ENCODE results near the gene TMEM245.

The TMEM245 gene

DNA sequence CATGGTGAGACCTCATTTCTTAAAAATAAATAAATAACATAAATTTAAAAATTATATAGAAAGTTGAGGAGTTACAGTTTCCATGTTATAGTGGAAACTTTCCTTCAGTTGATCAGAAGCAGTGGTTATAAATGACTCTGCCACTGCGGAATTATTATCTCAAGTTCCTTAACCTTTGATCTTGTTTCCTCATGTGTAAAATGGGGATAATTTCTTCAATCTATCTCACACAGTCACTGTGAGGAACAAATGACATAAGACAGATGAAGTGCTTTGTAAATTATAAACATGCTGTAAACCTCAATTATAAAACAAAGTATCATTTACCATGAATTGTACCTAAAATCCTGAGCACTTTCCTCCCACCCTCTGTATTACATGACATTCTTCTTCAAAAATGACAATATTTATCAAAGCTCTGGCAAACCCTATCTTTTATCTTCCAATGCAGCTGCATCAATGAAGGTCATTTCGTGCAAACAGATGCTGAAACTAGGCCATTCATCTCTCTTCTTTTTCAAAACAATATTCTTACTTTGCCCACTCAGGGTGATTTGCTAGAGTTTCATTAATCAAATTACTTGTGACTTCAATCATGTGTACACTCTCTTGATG is 46.8 kb downstream of the TMEM245 start:
- no peaks in the 10 kb centered on the region for H3K9me3 ChIP-seq
- TF ChIP-seq, protein P1, sequence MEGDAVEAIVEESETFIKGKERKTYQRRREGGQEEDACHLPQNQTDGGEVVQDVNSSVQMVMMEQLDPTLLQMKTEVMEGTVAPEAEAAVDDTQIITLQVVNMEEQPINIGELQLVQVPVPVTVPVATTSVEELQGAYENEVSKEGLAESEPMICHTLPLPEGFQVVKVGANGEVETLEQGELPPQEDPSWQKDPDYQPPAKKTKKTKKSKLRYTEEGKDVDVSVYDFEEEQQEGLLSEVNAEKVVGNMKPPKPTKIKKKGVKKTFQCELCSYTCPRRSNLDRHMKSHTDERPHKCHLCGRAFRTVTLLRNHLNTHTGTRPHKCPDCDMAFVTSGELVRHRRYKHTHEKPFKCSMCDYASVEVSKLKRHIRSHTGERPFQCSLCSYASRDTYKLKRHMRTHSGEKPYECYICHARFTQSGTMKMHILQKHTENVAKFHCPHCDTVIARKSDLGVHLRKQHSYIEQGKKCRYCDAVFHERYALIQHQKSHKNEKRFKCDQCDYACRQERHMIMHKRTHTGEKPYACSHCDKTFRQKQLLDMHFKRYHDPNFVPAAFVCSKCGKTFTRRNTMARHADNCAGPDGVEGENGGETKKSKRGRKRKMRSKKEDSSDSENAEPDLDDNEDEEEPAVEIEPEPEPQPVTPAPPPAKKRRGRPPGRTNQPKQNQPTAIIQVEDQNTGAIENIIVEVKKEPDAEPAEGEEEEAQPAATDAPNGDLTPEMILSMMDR (IDR thresholded peaks at IDR 0.05; ENCODE audit: low read depth, low read length) = no peak
- H3K4me1 ChIP-seq = no peaks in the 10 kb centered on the region
- H3K27me3 ChIP-seq = no peaks in the 10 kb centered on the region
- peaks cover 52% of the 10 kb centered on the region for H3K36me3 ChIP-seq
- no peak for DNase-seq
- no peak overlapping the region for H3K4me3 ChIP-seq (ENCODE audit: low read depth, low read length)

DNA sequence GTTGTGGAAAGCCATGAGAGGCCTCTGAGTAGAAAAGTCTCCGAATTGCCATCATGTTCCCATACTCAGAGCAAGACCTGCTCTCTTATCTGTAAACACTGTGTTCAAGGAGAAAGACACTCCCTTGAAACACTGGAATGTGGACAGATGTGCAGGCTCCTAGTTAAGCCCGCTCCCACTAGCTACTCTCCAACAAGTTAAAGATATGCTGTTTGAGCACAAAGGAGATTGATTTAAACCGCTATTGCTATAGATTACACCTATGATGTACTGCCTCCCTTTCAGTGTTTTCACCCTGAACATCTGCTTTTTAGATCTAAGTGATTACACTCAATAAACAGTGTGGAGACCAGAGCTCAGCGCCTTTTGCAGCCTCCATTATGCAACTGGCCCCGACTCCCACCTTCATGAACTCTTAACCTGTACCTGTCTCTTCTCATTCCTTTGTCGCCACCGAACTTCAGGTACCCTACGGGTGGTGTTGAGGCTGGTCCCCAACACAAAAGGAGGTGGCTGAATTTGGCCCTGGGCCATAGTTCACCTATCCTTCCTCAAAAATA is 47.5 kb downstream of the TMEM245 start:
- Histone ChIP-seq H3K36me3 (peaks cover 50% of the 10 kb centered on the region), H3K9me3 (no peaks in the 10 kb centered on the region)
- DNase-seq = no peak

DNA sequence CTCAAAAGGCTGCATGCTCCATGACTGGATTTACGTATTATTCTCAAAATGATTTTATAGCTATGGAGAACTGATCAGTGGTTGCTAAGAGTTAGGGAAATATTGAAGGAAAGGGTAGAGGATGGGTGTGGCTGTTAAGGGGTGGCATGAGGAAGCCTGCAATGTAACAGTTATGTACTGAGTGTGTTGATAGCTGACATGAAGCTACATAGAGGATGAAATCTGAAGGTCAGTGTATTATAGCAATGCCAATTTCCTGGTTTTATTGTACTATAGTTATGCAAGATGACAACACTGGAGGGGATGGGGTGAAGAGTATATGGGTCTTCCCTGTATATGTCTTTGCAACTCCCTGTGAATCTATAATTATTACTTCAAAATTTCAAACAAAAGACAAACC is 51.0 kb downstream of the TMEM245 start:
- H3K4me1 ChIP-seq = no peaks in the 10 kb centered on the region
- no peak for DNase-seq
- H3K27me3 ChIP-seq = no peaks in the 10 kb centered on the region
- TF ChIP-seq, protein P1 (IDR thresholded peaks at IDR 0.05; ENCODE audit: low read depth, low read length) = no peak
- H3K4me3 ChIP-seq (ENCODE audit: low read depth, low read length) = no peak overlapping the region
- H3K9me3 ChIP-seq = no peaks in the 10 kb centered on the region
- H3K36me3 ChIP-seq = peaks cover 65% of the 10 kb centered on the region

More for the DNA sequence above, 47.5 kb downstream of the TMEM245 start:
- Histone ChIP-seq H3K4me1 (no peaks in the 10 kb centered on the region), H3K4me3 (ENCODE audit: low read depth, low read length) (no peak overlapping the region), H3K27me3 (no peaks in the 10 kb centered on the region)
- TF ChIP-seq, protein P1 (IDR thresholded peaks at IDR 0.05; ENCODE audit: low read depth, low read length) = no peak

DNA sequence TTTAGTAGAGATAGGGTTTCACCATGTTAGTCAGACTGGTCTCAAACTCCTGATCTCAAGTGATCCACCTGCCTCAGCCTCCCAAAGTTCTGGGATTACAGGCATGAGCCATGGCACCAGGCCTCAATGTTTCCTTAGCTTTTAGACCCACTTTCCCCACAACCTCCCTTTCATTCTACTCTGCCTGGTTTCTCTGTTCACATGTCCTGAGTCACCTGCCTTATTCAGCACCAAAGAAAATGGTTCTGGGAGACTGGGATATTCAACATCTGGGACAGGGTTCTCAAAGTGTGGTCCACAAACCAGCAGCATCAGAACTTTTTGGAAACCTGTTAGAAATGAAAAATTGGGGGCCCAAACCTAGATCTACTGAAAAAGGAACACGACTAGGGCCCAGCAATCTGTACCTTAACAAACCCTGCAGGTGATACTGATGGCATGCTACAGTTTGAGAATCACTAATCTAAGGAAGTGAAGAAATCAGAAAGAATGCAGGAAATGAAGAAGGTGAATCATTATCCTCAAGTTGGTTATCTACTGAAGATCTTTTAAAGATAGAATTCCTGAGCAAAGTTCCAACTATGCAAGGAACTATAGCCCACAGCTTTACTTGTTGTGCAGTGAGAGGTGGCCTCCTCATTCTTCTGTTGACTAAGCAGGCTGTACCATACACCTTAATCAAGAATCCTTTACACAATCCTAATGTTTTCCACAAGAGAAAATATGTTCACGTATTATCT is 54.6 kb downstream of the TMEM245 start:
- DNase-seq = no peak
- no peaks in the 10 kb centered on the region for H3K9me3 ChIP-seq
- no peaks in the 10 kb centered on the region for H3K27me3 ChIP-seq
- TF ChIP-seq, protein P1 (IDR thresholded peaks at IDR 0.05; ENCODE audit: low read depth, low read length) = no peak
- peaks cover 63% of the 10 kb centered on the region for H3K36me3 ChIP-seq
- H3K4me3 ChIP-seq (ENCODE audit: low read depth, low read length) = no peak overlapping the region
- no peaks in the 10 kb centered on the region for H3K4me1 ChIP-seq

DNA sequence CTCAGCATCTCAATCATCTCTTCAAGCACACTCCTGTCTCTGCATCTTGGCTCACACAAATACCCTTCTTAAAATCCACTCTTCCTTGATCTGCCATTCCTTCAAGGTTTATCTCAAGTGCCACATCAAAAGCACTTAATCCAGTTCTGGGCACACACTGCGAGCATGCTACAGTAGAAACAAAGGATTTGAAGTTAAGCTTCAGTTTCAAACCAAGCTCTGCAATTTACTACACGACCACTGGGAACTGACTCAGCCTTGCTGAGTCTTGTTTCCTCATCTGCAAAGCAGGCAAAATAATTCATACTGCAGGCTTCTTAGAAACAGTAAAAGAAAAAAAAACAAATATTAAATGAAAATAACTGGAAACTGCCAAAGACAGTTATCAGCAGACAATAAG is 56.0 kb downstream of the TMEM245 start:
- Histone ChIP-seq H3K4me1 (no peaks in the 10 kb centered on the region), H3K27me3 (no peaks in the 10 kb centered on the region), H3K36me3 (peaks cover 55% of the 10 kb centered on the region), H3K4me3 (ENCODE audit: low read depth, low read length) (no peak overlapping the region), H3K9me3 (no peaks in the 10 kb centered on the region)
- no peak for DNase-seq
- TF ChIP-seq, protein P1 (IDR thresholded peaks at IDR 0.05; ENCODE audit: low read depth, low read length) = no peak

DNA sequence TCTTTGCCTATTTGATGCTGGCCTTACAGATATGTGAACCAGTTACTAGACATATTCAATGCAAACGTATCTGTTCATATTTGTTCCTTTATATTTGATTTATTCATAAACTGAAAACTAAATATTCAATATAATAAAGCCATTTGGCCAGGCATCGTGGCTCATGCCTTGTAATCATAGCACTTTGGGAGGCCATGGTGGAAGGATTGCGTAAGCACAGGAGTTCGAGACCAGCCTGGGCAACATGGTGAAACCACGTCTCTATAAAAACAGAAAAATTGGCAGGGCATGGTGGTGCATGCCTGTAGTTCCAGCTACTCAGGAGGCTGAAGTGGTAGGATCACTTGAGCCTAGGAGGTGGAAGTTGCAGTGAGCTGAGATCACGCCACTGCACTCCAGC is 57.2 kb downstream of the TMEM245 start:
- TF ChIP-seq, protein P1 (IDR thresholded peaks at IDR 0.05; ENCODE audit: low read depth, low read length) = no peak
- H3K4me1 ChIP-seq = no peaks in the 10 kb centered on the region
- peaks cover 51% of the 10 kb centered on the region for H3K36me3 ChIP-seq
- no peak for DNase-seq
- H3K9me3 ChIP-seq = no peaks in the 10 kb centered on the region
- no peak overlapping the region for H3K4me3 ChIP-seq (ENCODE audit: low read depth, low read length)
- no peaks in the 10 kb centered on the region for H3K27me3 ChIP-seq

Measured in BE2C (cell line).